ENCODE measurements around the gene SKAP1. TPM values are rescaled to one million over a fixed set of nuclear protein-coding genes. Genes with fewer than 3 reads are reported as not detected.

The SKAP1 gene
- total RNA-seq, 2 donors from 2014 or later = 40.9 to 44.9 TPM

GRCh38 chr17:48163809-48164208 lies 266.2 kb downstream of the SKAP1 start:
- DNase-seq (ENCODE audit: low spot score) = no peak
- ATAC-seq = no peak
- no peaks in the 10 kb centered on the region for H3K27me3 Mint-ChIP-seq
- H3K27ac Mint-ChIP-seq = peak overlapping the region in 1 of 2 donors; percentile 66
- H3K4me3 Mint-ChIP-seq = no peak overlapping the region
- H3K36me3 Mint-ChIP-seq = no peaks in the 10 kb centered on the region
- H3K9me3 Mint-ChIP-seq = no peaks in the 10 kb centered on the region
- H3K4me1 Mint-ChIP-seq (ENCODE audit: low read depth in 2 of 2) = peaks cover 10 to 16% of the 10 kb centered on the region in 2 donors

- no peak for ATAC-seq
- Mint-ChIP-seq H3K27me3 (no peaks in the 10 kb centered on the region), H3K27ac (peak overlapping the region in 1 of 2 donors; percentile 66), H3K36me3 (no peaks in the 10 kb centered on the region), H3K4me3 (peak overlapping the region; percentile 1), H3K9me3 (no peaks in the 10 kb centered on the region), H3K4me1 (ENCODE audit: low read depth in 2 of 2) (peaks cover 10 to 16% of the 10 kb centered on the region in 2 donors)
- DNase-seq (ENCODE audit: low spot score) = no peak
Observed at GRCh38 chr17:48162946-48163506, 267.0 kb downstream of the SKAP1 start.

- H3K36me3 Mint-ChIP-seq = no peaks in the 10 kb centered on the region
- H3K27ac Mint-ChIP-seq = no peak overlapping the region
- peaks cover 10 to 16% of the 10 kb centered on the region in 2 donors for H3K4me1 Mint-ChIP-seq (ENCODE audit: low read depth in 2 of 2)
- ATAC-seq (no peak), DNase-seq (ENCODE audit: low spot score) (no peak)
- no peak overlapping the region for H3K4me3 Mint-ChIP-seq
- no peaks in the 10 kb centered on the region for H3K27me3 Mint-ChIP-seq
- no peaks in the 10 kb centered on the region for H3K9me3 Mint-ChIP-seq
Observed at GRCh38 chr17:48162306-48162934, 267.6 kb downstream of the SKAP1 start.

GRCh38 chr17:48161127-48161905 lies 268.7 kb downstream of the SKAP1 start:
- no peak overlapping the region for H3K27ac Mint-ChIP-seq
- H3K4me3 Mint-ChIP-seq = no peak overlapping the region
- H3K36me3 Mint-ChIP-seq = no peaks in the 10 kb centered on the region
- H3K4me1 Mint-ChIP-seq (ENCODE audit: low read depth in 2 of 2) = peaks cover 10 to 16% of the 10 kb centered on the region in 2 donors
- H3K27me3 Mint-ChIP-seq = no peaks in the 10 kb centered on the region
- no peaks in the 10 kb centered on the region for H3K9me3 Mint-ChIP-seq
- DNase-seq (ENCODE audit: low spot score) (no peak), ATAC-seq (no peak)

- DNase-seq (ENCODE audit: low spot score) = no peak
- H3K9me3 Mint-ChIP-seq = no peaks in the 10 kb centered on the region
- H3K36me3 Mint-ChIP-seq = no peaks in the 10 kb centered on the region
- H3K4me1 Mint-ChIP-seq (ENCODE audit: low read depth in 2 of 2) = peaks cover 10 to 16% of the 10 kb centered on the region in 2 donors
- H3K27ac Mint-ChIP-seq = no peak overlapping the region
- H3K4me3 Mint-ChIP-seq = no peak overlapping the region
- no peaks in the 10 kb centered on the region for H3K27me3 Mint-ChIP-seq
- ATAC-seq = no peak
Observed at GRCh38 chr17:48160177-48161081, 269.6 kb downstream of the SKAP1 start.

- H3K36me3 Mint-ChIP-seq = no peaks in the 10 kb centered on the region
- DNase-seq (ENCODE audit: low spot score) (no peak), ATAC-seq (no peak)
- no peaks in the 10 kb centered on the region for H3K27me3 Mint-ChIP-seq
- peaks cover 10 to 12% of the 10 kb centered on the region in 2 donors for H3K4me1 Mint-ChIP-seq (ENCODE audit: low read depth in 2 of 2)
- no peaks in the 10 kb centered on the region for H3K9me3 Mint-ChIP-seq
- H3K4me3 Mint-ChIP-seq = no peak overlapping the region
- no peak overlapping the region for H3K27ac Mint-ChIP-seq
Observed at GRCh38 chr17:48159232-48159631, 270.8 kb downstream of the SKAP1 start.

- no peaks in the 10 kb centered on the region for H3K27me3 Mint-ChIP-seq
- no peak for ATAC-seq
- no peaks in the 10 kb centered on the region for H3K9me3 Mint-ChIP-seq
- H3K36me3 Mint-ChIP-seq = no peaks in the 10 kb centered on the region
- no peaks in the 10 kb centered on the region for H3K4me1 Mint-ChIP-seq (ENCODE audit: low read depth in 2 of 2)
- H3K4me3 Mint-ChIP-seq = no peak overlapping the region
- no peak for DNase-seq (ENCODE audit: low spot score)
- no peak overlapping the region for H3K27ac Mint-ChIP-seq
Observed at GRCh38 chr17:48155889-48156611, 274.0 kb downstream of the SKAP1 start.

- H3K4me3 Mint-ChIP-seq = no peak overlapping the region
- no peaks in the 10 kb centered on the region for H3K9me3 Mint-ChIP-seq
- no peak overlapping the region for H3K27ac Mint-ChIP-seq
- no peaks in the 10 kb centered on the region for H3K4me1 Mint-ChIP-seq (ENCODE audit: low read depth in 2 of 2)
- H3K36me3 Mint-ChIP-seq = no peaks in the 10 kb centered on the region
- H3K27me3 Mint-ChIP-seq = no peaks in the 10 kb centered on the region
- DNase-seq (ENCODE audit: low spot score) (no peak), ATAC-seq (no peak)
Observed at GRCh38 chr17:48153691-48154358, 276.2 kb downstream of the SKAP1 start.

- no peak overlapping the region for H3K4me3 Mint-ChIP-seq
- no peaks in the 10 kb centered on the region for H3K36me3 Mint-ChIP-seq
- no peaks in the 10 kb centered on the region for H3K4me1 Mint-ChIP-seq (ENCODE audit: low read depth in 2 of 2)
- DNase-seq (ENCODE audit: low spot score) (no peak), ATAC-seq (no peak)
- H3K27ac Mint-ChIP-seq = no peak overlapping the region
- H3K9me3 Mint-ChIP-seq = no peaks in the 10 kb centered on the region
- no peaks in the 10 kb centered on the region for H3K27me3 Mint-ChIP-seq
Observed at GRCh38 chr17:48152289-48152688, 277.7 kb downstream of the SKAP1 start.

- Mint-ChIP-seq H3K27ac (no peak overlapping the region), H3K4me3 (no peak overlapping the region), H3K9me3 (no peaks in the 10 kb centered on the region), H3K4me1 (ENCODE audit: low read depth in 2 of 2) (no peaks in the 10 kb centered on the region), H3K36me3 (no peaks in the 10 kb centered on the region), H3K27me3 (no peaks in the 10 kb centered on the region)
- DNase-seq (ENCODE audit: low spot score) = no peak
- ATAC-seq = no peak
Observed at GRCh38 chr17:48151220-48151619, 278.8 kb downstream of the SKAP1 start.

GRCh38 chr17:48150597-48151001 lies 279.4 kb downstream of the SKAP1 start:
- no peak for DNase-seq (ENCODE audit: low spot score)
- ATAC-seq = no peak
- Mint-ChIP-seq H3K36me3 (no peaks in the 10 kb centered on the region), H3K27me3 (no peaks in the 10 kb centered on the region), H3K27ac (no peak overlapping the region), H3K4me1 (ENCODE audit: low read depth in 2 of 2) (no peaks in the 10 kb centered on the region), H3K4me3 (no peak overlapping the region), H3K9me3 (no peaks in the 10 kb centered on the region)

- H3K4me1 Mint-ChIP-seq (ENCODE audit: low read depth in 2 of 2) = no peaks in the 10 kb centered on the region
- ATAC-seq (no peak), DNase-seq (ENCODE audit: low spot score) (no peak)
- no peaks in the 10 kb centered on the region for H3K27me3 Mint-ChIP-seq
- no peak overlapping the region for H3K27ac Mint-ChIP-seq
- H3K9me3 Mint-ChIP-seq = no peaks in the 10 kb centered on the region
- H3K4me3 Mint-ChIP-seq = no peak overlapping the region
- H3K36me3 Mint-ChIP-seq = no peaks in the 10 kb centered on the region
Observed at GRCh38 chr17:48149787-48150463, 280.1 kb downstream of the SKAP1 start.

All from natural killer cell treated with Interleukin-12 subunit alpha and Interleukin-12 subunit beta and Interleukin-15 and Interleukin-18, amount 100 ng/mL, for 72 hours (primary cell).